Jurkat, Clone E6-1 (cell line): ENCODE data around the gene OR1F1.
"Not testable (repeated sequence)": the region's sequence is repeated elsewhere in the genome, so short reads cannot be mapped to it uniquely, and the experiment has no call there.

Source experiments
- DNase-seq: peaks from one replicate; pipeline ENCODE4 v3.0.0-alpha.2; 2011; ENCODE audit warnings: low read depth, low spot score
- H3K4me3 ChIP-seq: 2 replicates; pipeline ENCODE4 v1.5.1; 2011; ENCODE audit warnings: mild to moderate bottlenecking, low read length, control low read depth, moderate library complexity

The OR1F1 gene

GRCh38 chr16:3170440-3171180, 17.4 kb upstream of the OR1F1 start:
- no peak overlapping the region for H3K4me3 ChIP-seq
- DNase-seq = no peak

GRCh38 chr16:3171181-3171854, 16.7 kb upstream of the OR1F1 start:
- no peak for DNase-seq
- no peak overlapping the region for H3K4me3 ChIP-seq

- no peak overlapping the region for H3K4me3 ChIP-seq
- DNase-seq = no peak
Observed at GRCh38 chr16:3171855-3172593, 16.0 kb upstream of the OR1F1 start.

- DNase-seq = no peak
- H3K4me3 ChIP-seq = peak overlapping the region; percentile 21
Observed at GRCh38 chr16:3173892-3174617, 13.9 kb upstream of the OR1F1 start.

GRCh38 chr16:3174618-3175148, 13.3 kb upstream of the OR1F1 start:
- no peak overlapping the region for H3K4me3 ChIP-seq
- DNase-seq = no peak

GRCh38 chr16:3175157-3176093, 12.6 kb upstream of the OR1F1 start:
- DNase-seq = no peak
- no peak overlapping the region for H3K4me3 ChIP-seq

- no peak overlapping the region for H3K4me3 ChIP-seq
- DNase-seq = no peak
Observed at GRCh38 chr16:3179651-3180050, 8.4 kb upstream of the OR1F1 start.

GRCh38 chr16:3180445-3180878, 7.5 kb upstream of the OR1F1 start:
- DNase-seq = no peak
- no peak overlapping the region for H3K4me3 ChIP-seq

- H3K4me3 ChIP-seq, DNase-seq: not testable (repeated sequence)
Observed at GRCh38 chr16:3182293-3182607, 5.8 kb upstream of the OR1F1 start.

- no peak for DNase-seq
- no peak overlapping the region for H3K4me3 ChIP-seq
Observed at GRCh38 chr16:3182608-3183444, 5.2 kb upstream of the OR1F1 start.

GRCh38 chr16:3183445-3184139, 4.4 kb upstream of the OR1F1 start:
- no peak overlapping the region for H3K4me3 ChIP-seq
- no peak for DNase-seq

- H3K4me3 ChIP-seq = no peak overlapping the region
- no peak for DNase-seq
Observed at GRCh38 chr16:3186946-3187690, 886 bp upstream of the OR1F1 start.

GRCh38 chr16:3188675-3188924, 596 bp downstream of the OR1F1 start:
- DNase-seq = no peak
- H3K4me3 ChIP-seq = no peak overlapping the region

- no peak overlapping the region for H3K4me3 ChIP-seq
- no peak for DNase-seq
Observed at GRCh38 chr16:3188925-3189825, 1.2 kb downstream of the OR1F1 start.

GRCh38 chr16:3189869-3190268, 1.9 kb downstream of the OR1F1 start:
- no peak for DNase-seq
- H3K4me3 ChIP-seq = no peak overlapping the region

GRCh38 chr16:3190949-3191353, 2.9 kb downstream of the OR1F1 start:
- no peak for DNase-seq
- no peak overlapping the region for H3K4me3 ChIP-seq
